Skeletal muscle cell (primary cell): ENCODE measurements around the gene TRMT10B.

Experiments used
- DNase-seq: peaks from one replicate; pipeline ENCODE4 v3.0.0-alpha.2; 2010; ENCODE audit warnings: low read depth
- H3K4me3 ChIP-seq: 2 replicates; pipeline ENCODE4 v1.5.1; 2011; ENCODE audit warnings: low read depth, mild to moderate bottlenecking, control low read depth, low read length, moderate library complexity

TRMT10B gene

GRCh38 chr9:37753489-37754190 is at the start of gene TRMT10B:
TSS of gene TRMT10B (plus strand) at chr9:37753805. CDS start at chr9:37761932, 8,127 bp downstream.
- H3K4me3 ChIP-seq: peak within 1 kb of the TSS; percentile 82
- peak; percentile 25 for DNase-seq

- no peak for DNase-seq
- H3K4me3 ChIP-seq: no peak overlapping the region
Measured at GRCh38 chr9:37705787-37706186, 47.8 kb upstream of the TRMT10B start.

DNA sequence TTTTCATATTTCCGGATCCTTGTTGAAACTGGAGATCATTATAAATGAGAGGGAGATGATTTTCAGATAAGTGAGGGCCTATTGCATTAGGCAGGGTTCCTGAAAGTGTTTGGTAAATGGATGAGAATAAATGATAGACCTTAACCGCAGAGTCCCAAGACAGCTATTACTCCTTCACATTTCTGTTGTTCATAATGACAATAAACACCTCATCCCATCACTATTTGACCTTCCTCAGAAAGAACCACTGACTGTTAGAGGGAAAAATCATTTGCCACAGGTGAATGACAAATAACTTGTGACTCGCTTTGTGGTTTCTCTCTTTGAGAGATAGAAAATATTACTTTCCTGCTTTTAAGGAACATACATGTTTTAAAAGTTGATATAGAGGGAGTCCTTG is 47.3 kb upstream of the TRMT10B start:
- H3K4me3 ChIP-seq: no peak overlapping the region
- no peak for DNase-seq

DNA sequence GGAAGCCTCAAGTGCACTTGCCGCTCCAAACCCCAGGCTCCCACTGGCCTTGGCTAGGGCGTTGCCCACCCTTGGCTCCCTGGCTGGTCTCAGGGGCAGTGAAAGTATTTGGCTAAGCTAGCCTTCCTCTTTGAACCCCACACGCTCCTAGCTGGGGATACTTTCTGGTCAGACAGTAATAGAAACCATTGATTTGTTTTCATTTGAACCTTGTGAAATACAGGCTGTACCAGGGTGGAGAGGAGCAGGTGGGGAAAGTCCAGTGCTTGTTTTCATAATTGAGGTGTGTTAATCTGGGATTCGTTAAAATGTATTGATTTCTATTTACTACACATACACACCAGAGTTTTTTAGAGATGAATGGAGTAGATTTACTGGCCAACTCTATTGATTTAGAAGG is 45.9 kb upstream of the TRMT10B start:
- no peak overlapping the region for H3K4me3 ChIP-seq
- DNase-seq: no peak

- DNase-seq: no peak
- H3K4me3 ChIP-seq: no peak overlapping the region
Measured at GRCh38 chr9:37710046-37710445, 43.6 kb upstream of the TRMT10B start.

GRCh38 chr9:37715260-37715659 is 38.3 kb upstream of the TRMT10B start:
- no peak for DNase-seq
- no peak overlapping the region for H3K4me3 ChIP-seq

GRCh38 chr9:37715991-37716505 is 37.6 kb upstream of the TRMT10B start:
- DNase-seq: no peak
- H3K4me3 ChIP-seq: no peak overlapping the region

GRCh38 chr9:37719526-37719925 is 34.1 kb upstream of the TRMT10B start:
- no peak for DNase-seq
- H3K4me3 ChIP-seq: no peak overlapping the region

GRCh38 chr9:37727013-37727412 is 26.6 kb upstream of the TRMT10B start:
- DNase-seq: no peak
- no peak overlapping the region for H3K4me3 ChIP-seq

DNA sequence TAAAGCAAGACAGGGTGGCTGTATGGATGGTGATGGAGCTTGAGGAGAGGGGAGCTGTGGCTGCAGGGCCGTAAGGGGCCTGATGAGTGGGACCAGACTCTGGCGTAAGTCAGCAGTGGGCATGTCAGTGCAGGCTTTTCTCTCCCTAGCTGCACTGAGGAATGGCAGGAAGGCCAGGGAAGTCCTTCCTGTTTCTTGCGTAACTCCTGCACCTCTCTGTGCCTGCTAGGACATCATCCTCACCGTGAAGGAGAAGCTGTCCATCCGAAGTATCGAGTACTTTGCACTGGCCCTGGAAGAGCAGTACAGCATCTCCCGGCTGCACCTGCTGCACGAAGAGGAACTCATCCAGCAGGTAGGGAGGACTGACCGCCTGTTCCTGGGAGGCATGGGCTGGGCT is 24.1 kb upstream of the TRMT10B start:
- no peak for DNase-seq
- H3K4me3 ChIP-seq: no peak overlapping the region

GRCh38 chr9:37730256-37730655 is 23.3 kb upstream of the TRMT10B start:
- DNase-seq: no peak
- no peak overlapping the region for H3K4me3 ChIP-seq

DNA sequence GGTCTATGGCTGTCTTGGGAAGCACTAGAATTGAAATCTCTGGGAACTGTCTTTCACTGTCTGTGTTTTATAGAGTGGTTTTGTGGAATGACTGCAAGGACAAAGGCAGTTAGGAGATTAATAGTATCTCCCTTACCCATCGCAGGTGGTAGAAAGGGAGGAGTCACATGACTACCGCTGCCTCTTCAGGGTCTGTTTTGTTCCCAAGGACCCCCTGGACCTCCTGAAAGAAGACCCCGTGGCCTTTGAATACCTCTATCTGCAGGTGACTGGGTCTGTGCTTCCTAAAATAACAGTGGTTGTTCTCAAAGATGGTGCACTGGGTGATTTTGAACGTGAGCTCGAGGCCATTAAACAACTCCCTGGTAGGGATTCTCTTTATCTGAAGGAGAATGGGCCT is 22.8 kb upstream of the TRMT10B start:
- DNase-seq: no peak

GRCh38 chr9:37732086-37732741 is 21.4 kb upstream of the TRMT10B start:
- H3K4me3 ChIP-seq: no peak overlapping the region
- DNase-seq: no peak

More for the DNA sequence above, 22.8 kb upstream of the TRMT10B start:
- H3K4me3 ChIP-seq: no peak overlapping the region

DNA sequence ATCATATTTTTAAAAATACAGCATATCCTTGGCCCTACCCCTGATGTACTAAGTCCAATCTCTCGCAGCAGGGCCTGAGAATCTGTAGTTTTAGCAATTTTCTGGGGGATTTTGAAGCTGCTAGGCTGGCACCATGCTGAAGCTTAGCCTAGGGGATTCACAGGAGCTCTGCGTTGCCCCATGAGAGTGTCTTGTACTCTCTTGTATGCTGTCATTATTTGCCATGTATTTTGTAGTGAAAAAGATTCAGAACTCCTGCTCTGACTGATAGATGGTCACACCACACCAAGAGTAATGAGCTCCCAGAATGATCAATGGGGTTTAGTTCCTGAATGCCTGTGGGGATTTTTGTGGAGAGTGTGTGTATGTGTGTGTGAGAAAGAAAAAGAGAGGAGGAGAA is 20.7 kb upstream of the TRMT10B start:
- no peak overlapping the region for H3K4me3 ChIP-seq
- DNase-seq: no peak

GRCh38 chr9:37739222-37739621 is 14.4 kb upstream of the TRMT10B start:
- no peak overlapping the region for H3K4me3 ChIP-seq
- DNase-seq: no peak

DNA sequence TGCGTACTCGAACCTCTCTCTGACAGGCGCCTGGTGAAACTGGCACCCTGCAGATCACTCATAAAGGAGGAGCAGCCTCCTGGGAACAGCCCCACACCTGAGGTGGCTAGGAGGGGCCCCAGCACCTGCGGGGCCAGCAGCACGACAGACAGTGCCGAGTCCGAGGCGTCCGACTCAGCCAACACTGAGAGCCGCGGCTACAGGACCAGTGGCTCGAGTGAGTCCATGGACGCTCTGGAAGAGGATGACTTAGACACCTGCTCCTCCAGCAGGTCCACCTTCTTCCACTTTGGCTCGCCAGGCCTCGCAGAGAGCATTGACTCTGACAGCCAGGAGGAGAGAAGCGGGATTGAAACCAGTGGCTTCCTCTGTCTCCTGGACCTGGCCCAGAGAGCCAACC is 13.5 kb upstream of the TRMT10B start:
- H3K4me3 ChIP-seq: no peak overlapping the region
- DNase-seq: no peak

DNA sequence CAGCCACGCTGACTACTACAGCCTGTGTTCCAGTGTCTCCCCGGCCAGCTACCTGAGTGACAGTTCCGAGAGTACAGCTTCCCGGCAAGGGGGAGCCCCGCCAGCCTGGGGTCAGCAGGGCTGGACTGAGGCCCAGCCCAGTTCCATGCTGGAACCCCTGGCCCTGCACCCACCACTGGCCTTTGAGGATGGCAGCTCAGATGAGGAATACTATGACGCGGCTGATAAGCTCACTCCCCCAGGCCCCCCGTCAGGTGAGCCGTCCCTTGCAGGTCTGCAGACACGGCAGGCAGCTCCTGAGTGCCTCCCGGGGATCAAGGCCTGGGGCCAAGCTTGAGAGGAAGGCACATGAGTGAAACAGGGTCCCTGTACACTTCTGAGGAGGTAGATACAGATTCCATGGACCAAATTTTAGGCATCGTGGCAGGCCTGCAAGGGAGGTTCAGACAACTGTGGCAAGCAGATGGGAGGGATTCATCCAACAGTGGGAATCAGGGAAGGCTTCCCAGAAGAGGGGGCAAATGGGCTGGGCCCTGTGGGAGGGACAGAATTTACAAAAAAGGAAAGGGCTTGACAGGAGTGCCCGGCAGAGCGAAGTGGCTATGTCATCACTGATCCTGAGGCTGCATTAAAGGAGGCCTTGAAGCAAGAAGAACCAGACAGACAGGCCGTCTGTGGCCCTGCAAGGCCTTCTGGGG is 12.8 kb upstream of the TRMT10B start:
- H3K4me3 ChIP-seq: no peak overlapping the region
- no peak for DNase-seq

DNA sequence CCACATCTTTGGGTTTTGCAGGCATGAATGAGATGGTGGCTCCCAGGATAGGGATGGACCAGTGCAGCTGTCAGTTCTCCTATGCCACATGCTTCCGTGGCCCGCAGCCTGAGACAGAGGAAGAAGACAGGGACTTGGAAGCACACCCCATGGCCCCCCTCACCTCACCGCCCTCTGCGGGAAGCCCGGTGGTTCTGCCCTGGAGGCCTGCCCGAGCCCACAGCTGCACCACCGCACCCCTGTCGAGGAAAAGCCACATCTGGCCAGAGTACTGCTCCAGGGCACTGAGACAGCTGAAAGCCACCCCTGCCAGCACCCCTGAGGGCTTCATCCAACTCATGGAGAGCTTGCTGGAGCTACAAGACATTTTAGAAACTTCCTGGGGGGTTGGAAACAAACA is 7.6 kb upstream of the TRMT10B start:
- no peak overlapping the region for H3K4me3 ChIP-seq
- no peak for DNase-seq

- no peak for DNase-seq
- H3K4me3 ChIP-seq: no peak overlapping the region
Measured at GRCh38 chr9:37746448-37747270, 6.9 kb upstream of the TRMT10B start.
